Measurements from ENCODE around the gene HHAT.

DNA sequence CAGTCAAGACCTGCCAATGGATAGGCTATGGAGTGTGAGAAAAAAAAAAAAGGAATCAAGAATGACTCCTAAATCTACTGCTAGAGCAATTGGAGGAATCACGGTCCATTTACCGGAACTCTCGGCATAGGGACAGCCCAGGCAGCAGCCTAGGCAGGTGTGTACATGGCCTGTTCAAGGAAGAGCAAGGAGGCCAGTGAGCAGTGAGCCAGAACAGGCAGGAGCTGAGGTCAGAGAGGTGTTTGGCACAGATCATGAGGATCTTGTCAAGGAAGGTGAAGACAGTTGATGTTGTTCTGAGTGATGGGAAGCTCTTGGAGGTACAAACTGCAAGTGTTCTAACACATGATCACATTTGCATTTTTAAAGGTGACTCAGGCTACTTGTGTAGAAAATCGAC is 40.6 kb upstream of the HHAT start:
- TF ChIP-seq, protein P1, sequence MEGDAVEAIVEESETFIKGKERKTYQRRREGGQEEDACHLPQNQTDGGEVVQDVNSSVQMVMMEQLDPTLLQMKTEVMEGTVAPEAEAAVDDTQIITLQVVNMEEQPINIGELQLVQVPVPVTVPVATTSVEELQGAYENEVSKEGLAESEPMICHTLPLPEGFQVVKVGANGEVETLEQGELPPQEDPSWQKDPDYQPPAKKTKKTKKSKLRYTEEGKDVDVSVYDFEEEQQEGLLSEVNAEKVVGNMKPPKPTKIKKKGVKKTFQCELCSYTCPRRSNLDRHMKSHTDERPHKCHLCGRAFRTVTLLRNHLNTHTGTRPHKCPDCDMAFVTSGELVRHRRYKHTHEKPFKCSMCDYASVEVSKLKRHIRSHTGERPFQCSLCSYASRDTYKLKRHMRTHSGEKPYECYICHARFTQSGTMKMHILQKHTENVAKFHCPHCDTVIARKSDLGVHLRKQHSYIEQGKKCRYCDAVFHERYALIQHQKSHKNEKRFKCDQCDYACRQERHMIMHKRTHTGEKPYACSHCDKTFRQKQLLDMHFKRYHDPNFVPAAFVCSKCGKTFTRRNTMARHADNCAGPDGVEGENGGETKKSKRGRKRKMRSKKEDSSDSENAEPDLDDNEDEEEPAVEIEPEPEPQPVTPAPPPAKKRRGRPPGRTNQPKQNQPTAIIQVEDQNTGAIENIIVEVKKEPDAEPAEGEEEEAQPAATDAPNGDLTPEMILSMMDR (IDR thresholded peaks at IDR 0.05): no peak
- no peak for TF ChIP-seq ZFX (IDR thresholded peaks at IDR 0.05; ENCODE audit: borderline replicate concordance)

All from 22Rv1 (cell line).